Epithelial cell of proximal tubule (primary cell): ENCODE data around the gene ZNF112. TPM values are rescaled to one million over a fixed set of nuclear protein-coding genes. Genes with fewer than 3 reads are reported as not detected.

Experiments
- DNase-seq: peaks from one replicate; pipeline ENCODE4 v3.0.0-alpha.2; 2011; ENCODE audit warnings: low read depth
- H3K4me3 ChIP-seq: 2 replicates; pipeline ENCODE4 v1.5.1; 2011; ENCODE audit warnings: low read depth, mild to moderate bottlenecking, low read length
- total RNA-seq: library from RNA; depleted of rRNA; stranded (reverse); fragments of >200 nt; gene quantifications from 2 replicates; pipeline ENCODE4 v1.2.3, GENCODE V29; 2015
- TF ChIP-seq, protein P1 (sequence below): conservative IDR thresholded peaks from 2 replicates; pipeline ENCODE4 v1.5.1; 2012; ENCODE audit warnings: low read depth, mild to moderate bottlenecking, low read length

Gene ZNF112
- total RNA-seq, 1 donor from 2014 or later = 3.2 TPM

GRCh38 chr19:44306283-44306682, 50.2 kb downstream of the ZNF112 start:
- H3K4me3 ChIP-seq = no peak overlapping the region
- no peak for DNase-seq
- TF ChIP-seq, protein P1, sequence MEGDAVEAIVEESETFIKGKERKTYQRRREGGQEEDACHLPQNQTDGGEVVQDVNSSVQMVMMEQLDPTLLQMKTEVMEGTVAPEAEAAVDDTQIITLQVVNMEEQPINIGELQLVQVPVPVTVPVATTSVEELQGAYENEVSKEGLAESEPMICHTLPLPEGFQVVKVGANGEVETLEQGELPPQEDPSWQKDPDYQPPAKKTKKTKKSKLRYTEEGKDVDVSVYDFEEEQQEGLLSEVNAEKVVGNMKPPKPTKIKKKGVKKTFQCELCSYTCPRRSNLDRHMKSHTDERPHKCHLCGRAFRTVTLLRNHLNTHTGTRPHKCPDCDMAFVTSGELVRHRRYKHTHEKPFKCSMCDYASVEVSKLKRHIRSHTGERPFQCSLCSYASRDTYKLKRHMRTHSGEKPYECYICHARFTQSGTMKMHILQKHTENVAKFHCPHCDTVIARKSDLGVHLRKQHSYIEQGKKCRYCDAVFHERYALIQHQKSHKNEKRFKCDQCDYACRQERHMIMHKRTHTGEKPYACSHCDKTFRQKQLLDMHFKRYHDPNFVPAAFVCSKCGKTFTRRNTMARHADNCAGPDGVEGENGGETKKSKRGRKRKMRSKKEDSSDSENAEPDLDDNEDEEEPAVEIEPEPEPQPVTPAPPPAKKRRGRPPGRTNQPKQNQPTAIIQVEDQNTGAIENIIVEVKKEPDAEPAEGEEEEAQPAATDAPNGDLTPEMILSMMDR = no peak

- no peak for DNase-seq
- TF ChIP-seq, protein P1 = no peak
- H3K4me3 ChIP-seq = peak overlapping the region; percentile 85
Measured at GRCh38 chr19:44305457-44305856, 51.0 kb downstream of the ZNF112 start.

- DNase-seq = peak; percentile 82
- TF ChIP-seq, protein P1 = no peak
- H3K4me3 ChIP-seq = peak within 1 kb of the TSS; percentile 85
Measured at GRCh38 chr19:44304659-44305193, 51.8 kb downstream of the ZNF112 start, which contains the start of gene ZNF235. Gene ZNF235, minus strand, starts transcription at chr19:44305025. Its CDS starts 1,621 bp downstream, at chr19:44303404.

DNA sequence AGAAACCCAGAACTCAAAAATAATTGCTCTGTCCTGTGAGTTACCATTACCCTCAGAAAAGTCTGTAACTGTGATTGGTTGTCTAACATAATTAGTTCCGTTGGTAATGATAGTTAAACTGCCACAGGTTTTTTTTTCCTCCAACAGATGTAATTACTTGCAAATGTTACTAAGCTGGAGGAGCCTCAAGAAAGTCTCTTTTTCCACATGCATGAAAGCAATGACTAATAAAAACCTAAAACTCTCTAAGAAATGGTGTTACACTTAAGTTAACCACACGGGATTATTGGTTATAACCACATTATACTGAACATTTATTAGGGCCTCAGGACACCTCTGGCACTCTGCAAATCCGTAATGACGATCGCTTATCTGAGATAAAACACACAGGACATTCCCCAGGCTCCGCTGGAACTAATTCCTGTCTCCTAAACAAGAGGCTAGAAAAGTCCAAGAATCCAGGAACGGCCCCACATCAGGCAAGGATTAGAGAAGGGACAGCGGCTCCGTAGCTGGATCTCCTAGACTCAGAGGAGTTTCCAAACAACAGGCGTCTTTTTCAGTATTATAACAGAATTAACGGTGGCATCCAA, 52.4 kb downstream of the ZNF112 start:
- DNase-seq = peak; percentile 2
- TF ChIP-seq, protein P1 = no peak
- H3K4me3 ChIP-seq = peak overlapping the region; percentile 85

DNA sequence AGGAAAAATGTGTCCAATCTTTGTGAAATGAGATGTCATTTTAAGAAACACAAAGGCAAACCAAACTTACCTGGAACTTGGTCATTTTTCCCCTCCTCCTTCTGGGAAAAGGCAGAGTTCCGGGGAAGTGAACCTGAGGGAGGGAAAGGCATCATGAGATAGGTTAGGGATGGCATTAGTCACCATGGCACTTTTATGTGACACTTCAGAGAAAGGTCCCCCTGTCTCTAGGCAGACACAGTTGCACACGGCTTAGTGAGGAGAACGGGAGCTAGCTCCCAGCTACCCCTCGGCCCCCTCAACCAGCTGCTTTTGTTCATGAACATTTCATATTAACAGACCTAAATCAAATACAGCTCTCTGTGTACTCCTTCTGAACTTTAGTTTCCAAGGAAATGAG, 53.2 kb downstream of the ZNF112 start:
- no peak overlapping the region for H3K4me3 ChIP-seq
- TF ChIP-seq, protein P1 = no peak
- DNase-seq = no peak

GRCh38 chr19:44284968-44285367, 71.5 kb downstream of the ZNF112 start:
- no peak overlapping the region for H3K4me3 ChIP-seq
- DNase-seq = no peak
- TF ChIP-seq, protein P1 = no peak

DNA sequence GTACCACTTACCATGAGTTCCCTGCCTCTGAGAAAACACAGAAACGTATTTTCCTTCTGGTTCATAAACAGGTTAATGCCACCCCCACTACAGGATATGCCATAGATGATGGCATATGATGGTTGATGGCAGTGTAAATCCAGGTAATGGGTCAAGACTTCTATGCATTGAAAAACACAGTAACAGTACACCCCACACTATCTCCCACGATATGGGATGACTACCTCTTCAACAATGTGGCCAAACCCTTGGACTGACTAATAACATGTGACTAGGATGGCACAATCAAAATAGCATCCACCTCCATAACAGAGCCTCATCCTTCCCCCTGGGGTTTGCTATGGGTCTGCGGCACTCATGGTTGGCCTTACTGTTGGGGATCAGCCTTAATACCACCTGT, 73.6 kb downstream of the ZNF112 start:
- no peak for DNase-seq
- H3K4me3 ChIP-seq = no peak overlapping the region
- TF ChIP-seq, protein P1 = no peak
